Stimulated activated CD4-positive, alpha-beta T cell treated with anti-CD3 and anti-CD28 coated beads, Interleukin-1b, Interleukin-23, amount 100 ng/mL, for 24 hours (primary cell): ENCODE results near the gene NEUROG1.
A peak's percentile ranks its signal among the peaks of the same experiment; 100 is the strongest.

Experiments
- DNase-seq, 4 experiments: peaks; one replicate each; pipeline ENCODE4 v3.0.0-alpha.2; 2020; ENCODE audit warnings: low read depth in 4 of 4, low spot score in 1 of 4

The NEUROG1 gene

GRCh38 chr5:135564331-135564730 lies 28.6 kb upstream of the NEUROG1 start:
- DNase-seq: no peak

GRCh38 chr5:135561266-135561665 lies 25.5 kb upstream of the NEUROG1 start:
- DNase-seq: no peak

DNA sequence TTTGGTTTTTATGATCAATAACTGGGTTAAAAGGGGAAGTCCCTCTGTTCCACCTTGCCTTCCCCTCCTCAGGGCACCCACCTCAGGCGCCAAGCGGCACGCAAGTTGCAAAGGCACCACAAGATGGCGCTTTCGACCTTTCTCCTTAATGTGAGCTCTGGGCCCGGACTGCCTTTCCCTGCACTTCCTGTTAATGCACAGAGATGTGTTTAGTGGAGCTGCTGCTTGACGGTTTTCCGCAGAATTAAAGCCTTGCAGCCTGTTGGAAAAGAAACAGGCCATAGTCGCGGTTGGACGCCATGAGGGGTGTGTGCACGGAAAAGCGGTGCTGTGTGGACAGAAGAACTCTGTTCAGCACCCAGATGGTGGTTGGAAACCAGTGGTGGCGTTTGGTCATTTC lies 25.1 kb upstream of the NEUROG1 start:
- peak; percentile 12 to 74 (median 54) for DNase-seq

- no peak for DNase-seq
Observed at GRCh38 chr5:135559354-135559753, 23.6 kb upstream of the NEUROG1 start.

- DNase-seq: no peak
Observed at GRCh38 chr5:135557076-135557838, 21.5 kb upstream of the NEUROG1 start.

DNA sequence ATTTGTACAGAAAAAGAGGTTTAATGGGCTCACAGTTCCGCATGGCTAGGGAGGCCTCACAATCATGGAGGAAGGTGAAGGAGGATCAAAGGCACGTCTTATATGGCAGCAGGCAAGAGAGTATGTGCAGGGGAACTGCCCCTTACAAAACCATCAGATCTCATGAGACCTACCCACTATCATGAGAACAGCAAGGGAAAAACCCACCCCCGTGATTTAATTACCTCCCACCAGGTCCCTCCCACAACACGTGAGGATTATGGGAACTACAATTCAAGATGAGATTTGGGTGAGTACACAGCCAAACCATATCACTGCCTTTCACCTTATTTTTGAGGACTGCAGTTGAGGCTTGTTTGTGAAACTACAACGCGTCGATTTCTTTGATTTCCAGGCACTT lies 20.9 kb upstream of the NEUROG1 start:
- no peak for DNase-seq

DNA sequence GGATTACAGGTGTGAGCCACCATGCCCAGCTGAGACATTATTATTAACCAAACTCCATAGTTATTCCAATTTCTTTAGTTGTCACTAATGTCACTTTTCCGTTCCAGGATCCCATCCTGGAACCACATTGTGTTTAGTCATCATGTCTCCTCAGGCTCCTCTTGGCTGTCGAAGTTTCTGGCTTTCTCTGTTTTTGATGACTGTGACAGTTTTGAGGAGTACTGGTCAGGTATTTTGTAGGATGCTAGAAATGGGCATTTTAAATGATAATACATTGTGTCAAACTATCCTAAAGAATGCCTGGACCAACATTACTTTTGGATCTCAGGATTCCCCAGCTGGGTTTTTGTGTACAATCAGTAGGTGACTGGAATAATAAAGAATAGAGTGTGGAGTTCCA lies 19.8 kb upstream of the NEUROG1 start:
- DNase-seq: no peak

DNA sequence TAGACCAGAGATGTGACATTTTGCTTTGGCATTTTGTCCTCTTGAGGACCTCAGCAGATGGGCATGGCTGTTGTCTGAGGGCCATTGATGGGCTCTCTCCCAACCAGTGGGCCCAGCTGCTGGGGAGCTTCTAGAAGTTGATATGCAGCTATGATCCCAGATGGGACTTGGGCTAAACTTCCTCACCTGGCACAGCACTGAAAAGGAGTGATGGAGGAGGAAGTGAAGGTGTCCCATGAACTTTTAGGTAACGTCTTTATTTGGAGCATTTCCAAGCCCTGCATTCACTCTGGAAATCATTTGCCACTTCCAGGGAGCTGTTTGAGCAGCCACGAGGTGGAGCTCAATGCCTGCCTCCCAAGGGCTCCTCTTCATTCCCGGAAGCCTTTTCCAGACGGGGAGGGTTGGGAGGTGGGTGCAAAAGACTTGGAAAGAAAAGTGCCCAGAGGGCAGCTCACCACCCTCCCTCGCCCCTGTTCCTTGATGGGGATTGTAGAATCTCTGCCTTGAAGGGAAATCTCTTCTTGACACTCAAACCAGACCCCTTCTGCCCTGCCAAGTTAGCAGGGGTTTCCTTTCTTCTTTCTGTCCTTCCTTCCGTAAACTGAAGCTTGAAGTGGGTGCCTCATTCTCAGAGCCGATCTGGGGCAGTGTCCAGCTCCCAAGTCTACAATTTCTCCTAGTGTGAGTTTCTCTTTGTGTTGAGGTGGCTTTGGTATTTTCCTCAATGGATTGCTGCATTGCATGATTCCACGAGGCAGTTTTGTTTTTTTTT lies 18.1 kb upstream of the NEUROG1 start:
- no peak for DNase-seq

- DNase-seq: peak in 3 of 4 experiments; percentile 23 to 45 (median 35)
Observed at GRCh38 chr5:135551593-135552447, 16.1 kb upstream of the NEUROG1 start.

GRCh38 chr5:135549413-135549812 lies 13.6 kb upstream of the NEUROG1 start:
- DNase-seq: no peak

- no peak for DNase-seq
Observed at GRCh38 chr5:135547590-135548254, 12.0 kb upstream of the NEUROG1 start.

DNA sequence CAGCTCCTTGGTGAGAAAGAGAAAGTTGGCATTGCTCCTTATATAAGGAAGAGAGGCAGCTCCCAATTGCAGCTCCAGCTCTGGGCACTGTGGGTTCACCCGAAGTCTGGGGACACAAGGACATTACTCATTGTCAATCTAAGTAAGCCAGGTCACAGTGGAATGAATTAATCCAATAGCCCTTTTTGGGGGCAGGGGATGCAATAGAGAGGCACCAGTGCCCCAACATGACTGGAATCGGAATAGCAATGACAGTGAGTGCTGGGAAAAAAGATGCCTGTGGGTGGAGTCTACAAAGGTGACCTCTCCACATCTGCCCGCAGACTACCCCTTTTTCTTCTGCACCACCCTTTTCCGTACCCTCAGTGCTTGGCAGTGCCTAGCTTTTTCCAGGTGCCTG lies 11.1 kb upstream of the NEUROG1 start:
- DNase-seq: no peak

- DNase-seq: no peak
Observed at GRCh38 chr5:135546101-135546500, 10.3 kb upstream of the NEUROG1 start.

GRCh38 chr5:135545099-135545498 lies 9.3 kb upstream of the NEUROG1 start:
- DNase-seq: no peak

- no peak for DNase-seq
Observed at GRCh38 chr5:135543485-135544304, 7.9 kb upstream of the NEUROG1 start.

- no peak for DNase-seq
Observed at GRCh38 chr5:135543001-135543484, 7.3 kb upstream of the NEUROG1 start.

DNA sequence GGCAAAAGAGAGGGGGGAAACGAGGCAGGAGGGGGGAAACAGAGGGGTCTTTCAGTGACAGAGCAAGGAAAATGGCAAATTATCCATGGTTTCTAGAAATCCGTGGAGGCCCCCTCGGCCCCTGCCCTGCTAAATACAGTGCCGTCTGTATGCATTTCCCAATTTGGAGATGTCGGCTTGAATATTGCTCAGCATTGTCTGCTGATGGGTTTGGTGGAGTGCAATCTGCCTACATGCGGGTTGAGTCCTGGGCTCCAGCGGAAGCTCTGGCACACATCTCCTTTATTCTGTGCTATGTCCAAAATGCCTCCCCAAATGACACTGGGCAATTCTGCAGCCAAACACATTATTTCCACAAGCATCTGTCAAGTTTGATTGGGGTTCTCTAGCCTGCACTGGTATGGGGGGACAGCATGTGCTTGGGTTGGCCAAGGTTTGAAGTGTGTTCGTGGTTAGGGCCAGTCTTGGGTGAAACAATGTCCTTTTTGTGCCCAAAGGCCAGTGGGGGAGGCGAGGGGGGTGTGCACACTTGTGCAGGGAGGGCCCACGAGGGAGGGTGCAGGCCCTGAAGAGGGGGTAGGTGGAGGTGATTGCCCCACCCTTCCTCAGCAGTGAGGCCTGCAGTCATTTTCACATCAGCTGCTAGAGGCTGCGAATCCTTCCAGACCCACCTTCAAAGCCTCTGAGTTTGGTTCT lies 6.2 kb upstream of the NEUROG1 start:
- DNase-seq: no peak

DNA sequence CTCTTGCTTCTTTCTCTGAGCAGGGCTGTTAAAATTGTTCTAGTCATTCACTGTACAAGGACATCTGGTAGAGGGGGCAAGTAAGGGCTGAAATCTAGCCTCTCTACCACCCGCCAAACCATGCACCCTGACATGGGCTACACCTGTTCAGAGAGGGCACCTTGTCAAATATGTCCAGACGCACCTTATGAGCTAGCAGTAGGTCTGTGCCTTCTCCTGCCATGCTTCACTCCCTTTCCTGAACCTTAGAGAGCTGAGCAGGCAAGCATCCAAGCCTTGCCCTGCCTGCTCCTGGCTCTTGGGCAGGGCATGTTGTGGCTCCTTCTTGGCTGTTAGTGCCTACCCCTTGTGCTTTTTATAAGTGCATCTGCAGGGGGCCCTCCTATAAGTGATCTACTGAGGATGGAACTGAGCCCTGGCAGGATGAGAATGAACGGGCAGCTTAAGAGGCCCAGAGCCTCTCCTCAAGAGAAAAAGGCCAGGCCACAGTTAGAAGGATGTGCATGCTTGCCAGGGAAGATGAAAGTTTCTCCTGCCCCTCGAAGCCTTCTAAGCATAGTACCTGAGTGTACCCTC lies 3.8 kb upstream of the NEUROG1 start:
- no peak for DNase-seq

DNA sequence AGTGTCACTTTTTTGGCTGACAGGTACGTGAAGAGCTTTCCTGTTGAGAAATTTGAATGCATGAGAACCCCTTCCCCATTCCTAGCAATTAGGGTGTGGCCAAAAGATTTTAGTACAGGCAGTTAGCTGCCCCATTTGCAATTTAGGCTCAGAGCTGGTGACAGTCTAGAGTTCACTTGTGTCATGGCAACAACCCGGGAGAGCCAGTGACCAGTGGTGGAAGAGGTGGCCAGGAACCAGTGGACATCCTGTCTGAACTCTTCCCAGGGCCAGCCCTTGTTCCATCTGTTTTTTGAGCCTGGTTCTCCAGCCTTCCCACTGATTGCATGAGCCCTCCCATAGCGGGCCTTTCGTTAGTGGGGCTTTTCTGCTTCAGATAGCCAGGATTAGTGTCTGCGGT lies 2.5 kb upstream of the NEUROG1 start:
- no peak for DNase-seq
